Measurements from ENCODE around the gene FGD3. TPM values are rescaled to one million over a fixed set of nuclear protein-coding genes. Genes with fewer than 3 reads are reported as not detected.

Gene FGD3
- total and polyA plus RNA-seq, 9 of the 15 experiments (the other 6 are each of a cell fraction or from before 2014, with no cell fraction given) = 0.07 to 1.3 (median 0.29) TPM

DNA sequence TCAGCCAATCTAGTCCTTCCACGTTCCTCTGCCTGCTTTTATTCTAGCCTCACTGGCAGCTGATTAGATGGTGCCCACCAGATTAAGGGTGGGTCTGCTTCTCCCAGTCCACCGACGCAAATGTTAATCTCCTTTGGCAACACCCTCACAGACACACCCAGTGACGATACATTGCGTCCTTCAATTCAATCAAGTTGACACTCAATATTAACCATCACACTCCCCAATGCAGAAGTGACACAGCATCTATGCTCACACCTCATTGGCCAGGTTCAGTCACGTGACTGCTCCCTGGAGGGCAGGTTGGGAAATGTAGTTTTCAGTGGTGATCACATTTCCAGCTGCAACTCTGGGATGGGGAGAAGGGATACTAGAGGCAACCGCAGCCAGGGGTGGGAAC, 124.1 kb downstream of the FGD3 start (continued):
- no peak for TF ChIP-seq RBM17 (IDR thresholded peaks at IDR 0.05; ENCODE audit: borderline replicate concordance, low read depth, low read length)
- peak; percentile 92 for TF ChIP-seq HCFC1 (IDR thresholded peaks at IDR 0.05; ENCODE audit: low read depth, low read length)
- TF ChIP-seq, protein P1, sequence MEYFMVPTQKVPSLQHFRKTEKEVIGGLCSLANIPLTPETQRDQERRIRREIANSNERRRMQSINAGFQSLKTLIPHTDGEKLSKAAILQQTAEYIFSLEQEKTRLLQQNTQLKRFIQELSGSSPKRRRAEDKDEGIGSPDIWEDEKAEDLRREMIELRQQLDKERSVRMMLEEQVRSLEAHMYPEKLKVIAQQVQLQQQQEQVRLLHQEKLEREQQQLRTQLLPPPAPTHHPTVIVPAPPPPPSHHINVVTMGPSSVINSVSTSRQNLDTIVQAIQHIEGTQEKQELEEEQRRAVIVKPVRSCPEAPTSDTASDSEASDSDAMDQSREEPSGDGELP (CRISPR knock-in tag; IDR thresholded peaks at IDR 0.05; ENCODE audit: borderline replicate concordance) = peak; percentile 73
- TF ChIP-seq MCM5 (IDR thresholded peaks at IDR 0.05; ENCODE audit: low read depth) = no peak
- TF ChIP-seq ZNF316 (IDR thresholded peaks at IDR 0.05) = peak; percentile 86
- no peak for TF ChIP-seq ATF1 (CRISPR knock-in tag; IDR thresholded peaks at IDR 0.05)
- peak; percentile 69 for TF ChIP-seq ATF1 (tag; IDR thresholded peaks at IDR 0.05)
- no peak for TF ChIP-seq SETDB1 (IDR thresholded peaks at IDR 0.05; ENCODE audit: low read length)
- TF ChIP-seq TOE1 (IDR thresholded peaks at IDR 0.05; ENCODE audit: borderline replicate concordance) = peak; percentile 100
- TF ChIP-seq TOE1 (CRISPR knock-in tag; IDR thresholded peaks at IDR 0.05; ENCODE audit: borderline replicate concordance, low read depth) = no peak
- TF ChIP-seq CREB1 (IDR thresholded peaks at IDR 0.05) = peak; percentile 23; the same call in 1 of the 2 replicates
- TF ChIP-seq CREB1 (CRISPR knock-in tag; IDR thresholded peaks at IDR 0.05) = peak; percentile 58
- no peak for TF ChIP-seq ZNF436 (CRISPR knock-in tag; IDR thresholded peaks at IDR 0.05)
- TF ChIP-seq GTF2E2 (tag; IDR thresholded peaks at IDR 0.05) = no peak
- peak; percentile 83 for TF ChIP-seq FOS (IDR thresholded peaks at IDR 0.05; ENCODE audit: extremely low read depth, insufficient read length)

Measured in K562 (cell line).